ENCODE data around the gene PLEKHM3.

Gene PLEKHM3, protein sequence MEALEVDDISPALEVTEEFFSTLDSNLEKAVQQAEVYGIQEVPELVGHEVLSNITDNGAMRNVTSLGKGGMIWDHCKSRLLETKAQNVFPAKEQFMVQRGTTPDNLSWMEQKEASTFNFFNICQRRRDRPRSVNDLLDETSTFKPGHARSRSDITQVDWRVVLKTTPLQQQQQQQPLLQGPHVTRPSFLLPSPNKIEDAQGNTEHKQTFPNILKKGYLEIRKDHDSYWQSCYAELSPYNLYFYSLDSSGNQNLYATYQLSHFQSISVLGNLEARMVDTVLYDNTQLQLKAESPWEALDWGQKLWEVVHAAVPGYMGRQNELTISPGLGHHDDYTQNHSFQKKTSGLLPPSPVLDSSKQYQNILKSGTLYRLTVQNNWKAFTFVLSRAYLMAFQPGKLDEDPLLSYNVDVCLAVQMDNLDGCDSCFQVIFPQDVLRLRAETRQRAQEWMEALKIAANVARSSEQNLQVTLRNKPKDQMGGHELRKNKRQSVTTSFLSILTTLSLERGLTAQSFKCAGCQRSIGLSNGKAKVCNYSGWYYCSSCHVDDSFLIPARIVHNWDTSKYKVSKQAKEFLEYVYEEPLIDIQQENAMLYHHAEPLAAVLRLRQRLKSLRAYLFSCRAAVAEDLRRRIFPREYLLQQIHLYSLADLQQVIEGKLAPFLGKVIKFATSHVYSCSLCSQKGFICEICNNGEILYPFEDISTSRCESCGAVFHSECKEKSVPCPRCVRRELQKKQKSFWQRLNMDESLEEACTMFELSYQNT

DNA sequence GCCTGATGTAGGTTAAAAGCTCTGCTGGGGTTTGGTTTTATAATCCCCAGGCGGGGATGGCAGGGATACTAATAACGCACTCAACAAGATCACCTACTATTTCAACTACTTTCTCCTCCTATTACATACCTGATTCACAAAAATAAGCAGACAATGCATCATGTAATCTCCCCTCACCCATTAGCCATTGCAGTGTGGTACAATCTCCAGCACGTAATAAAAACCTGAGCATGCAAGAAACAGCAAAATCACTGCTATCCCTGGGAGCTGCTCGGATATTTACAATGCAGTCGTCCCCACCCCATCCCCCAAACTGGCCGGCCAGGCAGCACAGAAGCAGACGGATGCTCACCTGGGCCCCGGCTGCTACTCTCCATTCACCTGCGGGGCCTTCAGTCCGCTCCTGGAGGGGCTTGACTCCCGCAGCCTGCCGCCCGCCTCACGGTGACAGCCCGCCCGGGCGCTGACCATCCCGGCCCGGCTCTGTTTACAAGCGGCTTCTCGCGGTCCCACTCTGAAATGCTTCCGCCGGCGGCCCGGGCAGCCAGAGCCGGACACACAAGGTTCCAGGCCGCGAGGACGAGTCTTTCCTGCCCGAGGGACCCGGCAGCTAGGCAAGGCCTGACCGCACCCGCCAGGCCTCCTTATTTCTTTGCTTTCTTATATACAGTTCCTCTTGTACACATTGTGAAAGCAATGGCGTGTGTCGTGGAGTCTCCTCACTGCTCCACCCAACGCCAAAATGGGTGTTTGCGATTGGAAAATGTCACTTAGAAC lies at the start of gene PLEKHM3:
Gene PLEKHM3, minus strand, starts transcription at position 491 of the 777 bp plus-strand sequence. CDS start 23,888 bp downstream, outside the sequence.
- DNase-seq (ENCODE audit: low spot score), result peak; percentile 59

- DNase-seq (ENCODE audit: low spot score), result no peak
Measured at GRCh38 chr2:208074610-208075356, 49.5 kb upstream of the PLEKHM3 start.

- DNase-seq (ENCODE audit: low spot score), result peak; percentile 49
Measured at GRCh38 chr2:208072250-208072892, 47.0 kb upstream of the PLEKHM3 start.

- DNase-seq (ENCODE audit: low spot score), result no peak
Measured at GRCh38 chr2:208069186-208069585, 43.9 kb upstream of the PLEKHM3 start.

GRCh38 chr2:208066016-208066415 lies 40.7 kb upstream of the PLEKHM3 start:
- no peak for DNase-seq (ENCODE audit: low spot score)

- no peak for DNase-seq (ENCODE audit: low spot score)
Measured at GRCh38 chr2:208065476-208065875, 40.1 kb upstream of the PLEKHM3 start.

DNA sequence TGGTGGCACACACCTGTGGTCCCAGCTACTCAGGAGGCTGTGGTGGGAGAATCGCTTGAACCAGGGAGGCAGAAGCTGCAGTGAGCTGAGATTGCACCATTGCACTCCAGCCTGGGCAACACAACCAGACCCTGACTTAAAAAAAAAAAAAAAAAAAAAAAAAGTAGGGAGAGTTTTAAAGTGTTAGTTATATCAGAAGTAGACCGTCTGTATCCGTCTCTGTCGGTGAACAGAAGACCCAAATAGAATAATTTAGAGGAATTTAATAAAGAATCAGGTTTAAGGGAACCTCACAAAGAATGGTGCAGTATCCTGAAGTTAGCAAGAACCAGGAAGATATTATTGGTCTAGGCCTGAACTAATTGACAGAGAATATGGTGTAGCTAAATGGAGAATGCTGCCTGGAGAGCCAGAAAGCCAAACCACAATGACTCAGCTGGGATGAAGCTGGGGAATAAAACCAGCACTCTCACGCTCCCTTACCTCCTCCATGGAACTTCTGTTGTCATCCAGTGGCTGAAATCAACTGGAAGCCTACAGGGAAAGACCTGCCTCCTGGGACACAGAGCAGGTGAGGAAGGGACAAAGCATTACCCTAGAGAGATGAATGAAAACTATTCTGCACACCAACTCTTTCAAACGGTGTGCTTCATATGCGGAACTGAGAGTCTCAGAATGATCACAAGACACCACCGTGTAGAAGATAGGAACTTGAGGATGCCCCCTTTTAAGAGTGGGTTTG lies 39.1 kb upstream of the PLEKHM3 start:
- DNase-seq (ENCODE audit: low spot score), result no peak

DNA sequence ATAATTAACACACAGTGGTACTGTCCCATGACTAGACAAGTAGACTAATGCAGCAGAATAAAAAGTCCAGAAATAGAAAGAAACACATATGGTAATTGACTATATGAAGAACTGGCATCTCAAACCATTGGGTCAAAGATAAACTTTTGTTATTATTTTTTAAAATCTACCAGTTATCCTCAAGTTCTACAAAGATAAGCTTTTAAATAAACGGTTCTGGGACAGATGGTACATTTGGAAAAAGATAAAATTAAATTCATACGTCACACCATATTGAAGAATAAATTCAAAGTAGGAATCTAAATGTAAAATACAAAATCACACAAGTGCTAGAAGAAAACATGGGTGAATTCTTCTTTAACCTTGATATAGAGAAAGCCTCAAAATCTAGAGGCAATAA lies 37.6 kb upstream of the PLEKHM3 start:
- DNase-seq (ENCODE audit: low spot score), result no peak

- no peak for DNase-seq (ENCODE audit: low spot score)
Measured at GRCh38 chr2:208062113-208062512, 36.8 kb upstream of the PLEKHM3 start.

GRCh38 chr2:208057108-208057507 lies 31.8 kb upstream of the PLEKHM3 start:
- DNase-seq (ENCODE audit: low spot score), result no peak

- no peak for DNase-seq (ENCODE audit: low spot score)
Measured at GRCh38 chr2:208049441-208049840, 24.1 kb upstream of the PLEKHM3 start.

GRCh38 chr2:208049006-208049405 lies 23.7 kb upstream of the PLEKHM3 start:
- no peak for DNase-seq (ENCODE audit: low spot score)

DNA sequence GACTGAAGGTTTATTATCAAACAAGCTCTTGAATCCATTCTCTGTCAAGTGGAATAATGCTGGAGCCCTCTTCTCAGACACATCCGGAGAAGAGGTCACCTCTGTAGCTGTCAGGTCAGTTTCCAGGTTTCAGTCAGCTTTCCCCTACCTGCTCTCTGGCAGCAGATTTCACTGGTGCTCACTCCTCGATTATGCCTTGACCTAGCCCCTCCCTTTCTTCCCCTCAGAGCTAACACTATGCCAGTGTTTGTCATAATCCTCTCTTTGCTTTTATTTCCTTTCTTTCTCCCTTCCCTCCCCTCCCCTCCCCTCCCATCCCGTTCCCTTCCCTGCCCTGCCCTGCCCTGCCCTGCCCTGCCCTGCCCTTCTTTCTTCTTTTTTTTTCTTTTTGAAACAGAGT lies 22.5 kb upstream of the PLEKHM3 start:
- DNase-seq (ENCODE audit: low spot score), result no peak

DNA sequence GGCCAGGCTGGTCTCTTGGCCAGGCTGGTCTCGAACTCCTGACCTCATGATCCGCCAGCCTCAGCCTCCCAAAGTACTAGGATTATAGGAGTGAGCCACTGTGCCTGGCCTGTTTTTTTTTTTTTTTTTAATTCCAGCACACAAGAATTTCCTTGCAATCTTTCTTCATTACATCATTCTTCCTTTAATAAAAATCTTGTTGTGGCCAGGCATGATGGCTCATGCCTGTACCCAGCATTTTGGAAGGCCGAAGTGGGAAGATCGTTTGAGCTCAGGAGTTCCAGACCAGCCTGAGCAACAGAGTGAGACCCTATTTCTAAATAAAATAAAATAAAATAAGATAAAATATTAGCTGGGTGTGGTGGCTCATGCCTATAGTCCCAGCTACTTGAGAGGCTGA lies 21.4 kb upstream of the PLEKHM3 start:
- DNase-seq (ENCODE audit: low spot score), result no peak

- no peak for DNase-seq (ENCODE audit: low spot score)
Measured at GRCh38 chr2:208042450-208042849, 17.1 kb upstream of the PLEKHM3 start.

DNA sequence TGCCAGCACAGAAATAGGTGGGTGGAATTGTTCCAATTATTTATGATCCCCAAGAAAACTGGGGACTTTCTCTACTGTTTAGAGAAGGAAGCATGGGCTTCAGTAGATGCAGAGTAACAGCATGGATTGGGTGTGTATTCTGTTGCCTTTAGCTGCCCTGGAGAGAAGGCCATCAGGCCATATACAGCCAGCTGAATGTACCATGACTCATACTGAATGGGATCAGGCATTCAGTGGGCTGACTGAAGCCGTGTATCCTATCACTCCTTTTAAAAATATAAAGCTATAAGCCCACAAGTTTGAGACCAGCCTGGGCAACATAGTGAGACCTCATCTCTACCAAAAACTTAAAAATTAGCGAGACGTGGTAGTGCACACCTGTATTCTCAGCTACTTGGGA lies 16.7 kb upstream of the PLEKHM3 start:
- DNase-seq (ENCODE audit: low spot score), result no peak

DNA sequence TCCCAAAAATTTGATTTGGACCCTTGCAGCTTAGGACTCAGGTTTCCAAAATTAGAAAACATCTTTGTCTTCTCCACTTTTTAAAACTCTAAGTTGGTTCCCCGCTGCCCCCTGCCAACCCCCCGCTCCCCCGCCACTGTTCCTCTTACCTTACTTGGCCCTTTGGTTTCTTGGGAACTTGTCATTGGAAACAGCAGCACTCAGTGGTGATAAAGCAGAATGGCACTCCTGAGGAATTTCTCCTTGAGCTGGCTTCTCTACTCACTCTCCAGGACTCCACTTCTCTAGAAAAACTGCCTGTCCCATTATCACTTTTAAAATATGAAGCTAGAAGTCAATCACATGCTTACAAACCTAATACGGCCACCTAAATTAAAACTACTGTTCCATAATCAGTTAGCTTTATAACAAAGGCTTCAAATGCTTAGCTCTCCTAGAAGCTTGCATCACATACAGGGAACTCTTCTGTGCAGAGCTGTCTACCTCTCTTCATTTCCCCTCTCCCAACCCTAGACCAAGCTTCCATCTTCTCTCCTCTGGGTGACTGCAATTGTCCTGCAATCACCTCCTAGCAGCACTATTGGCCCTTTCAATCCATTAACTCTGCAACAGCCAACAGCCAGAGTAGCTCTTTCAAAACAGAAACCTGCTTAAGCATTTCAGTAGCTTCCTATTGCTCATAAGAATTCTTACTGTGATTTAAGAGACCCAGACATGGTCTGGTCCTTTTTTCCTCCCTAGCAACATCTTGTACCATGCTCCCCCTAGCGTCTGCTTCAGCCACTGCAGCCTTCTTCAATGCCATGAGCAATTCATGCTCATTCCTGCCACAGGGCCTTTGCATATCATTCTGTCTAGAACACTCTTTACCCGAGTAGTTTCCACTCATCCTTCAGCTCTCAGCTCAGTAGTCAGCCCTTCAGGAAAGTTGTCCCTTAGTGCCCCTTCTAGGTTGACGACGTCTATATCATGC lies 15.2 kb upstream of the PLEKHM3 start:
- DNase-seq (ENCODE audit: low spot score), result peak; percentile 41

DNA sequence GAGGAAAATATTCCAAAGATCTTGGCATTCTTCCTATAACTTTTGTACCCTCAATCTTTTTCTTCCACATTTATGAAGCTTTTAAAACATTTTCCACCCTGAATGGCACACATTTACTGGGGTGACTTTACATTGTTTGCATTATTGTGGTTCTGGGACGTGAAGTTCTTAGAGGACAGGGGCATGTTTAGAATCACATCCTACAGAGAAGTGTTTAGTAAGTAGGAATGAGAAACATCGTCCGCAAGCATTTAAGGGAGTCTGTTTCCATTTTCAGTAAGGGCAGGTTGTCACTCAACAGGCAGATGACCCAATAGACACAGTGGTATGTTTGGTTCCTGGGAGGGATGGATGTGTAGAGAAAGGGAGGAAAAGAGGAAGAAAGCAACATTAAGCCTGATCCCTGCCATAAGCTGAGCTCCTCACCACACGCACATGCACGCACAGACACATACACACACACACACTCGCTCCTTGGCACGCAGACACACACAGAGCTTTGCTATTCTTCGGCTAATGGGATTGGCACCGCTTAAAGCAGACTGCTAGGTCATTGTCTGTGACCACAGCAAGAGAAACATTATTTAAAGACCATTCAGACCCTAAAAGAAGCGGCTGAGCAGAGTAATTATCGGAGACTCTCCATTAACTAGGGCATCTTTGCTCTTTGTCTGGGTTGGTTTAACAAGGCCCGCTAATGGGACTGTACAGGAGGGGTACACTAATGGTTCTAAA lies 14.2 kb upstream of the PLEKHM3 start:
- no peak for DNase-seq (ENCODE audit: low spot score)
